Measurements from ENCODE around the gene PELI2. TPM values are rescaled to one million over a fixed set of nuclear protein-coding genes. Genes with fewer than 3 reads are reported as not detected.

Gene PELI2
- total RNA-seq, 1 donor from 2014 or later, result 32.2 TPM

- peaks cover 3% of the 10 kb centered on the region for H3K9me3 Mint-ChIP-seq (ENCODE audit: low read depth)
- no peak overlapping the region for H3K4me3 Mint-ChIP-seq (ENCODE audit: low read depth)
- H3K36me3 Mint-ChIP-seq (ENCODE audit: insufficient read depth), result no peaks in the 10 kb centered on the region
- peaks cover 19% of the 10 kb centered on the region for H3K4me1 Mint-ChIP-seq (ENCODE audit: low read depth)
- no peak overlapping the region for H3K27ac Mint-ChIP-seq
- H3K27me3 Mint-ChIP-seq, result no peaks in the 10 kb centered on the region
- no peak for DNase-seq (ENCODE audit: low spot score, unreplicated experiment)
- no peak for TF ChIP-seq CTCF (IDR thresholded peaks at IDR 0.05; ENCODE audit: unreplicated experiment)
These were observed 20.2 kb upstream of the PELI2 start for GRCh38 chr14:56098021-56098420.

- TF ChIP-seq CTCF (IDR thresholded peaks at IDR 0.05; ENCODE audit: unreplicated experiment), result no peak
- Mint-ChIP-seq H3K27ac (no peak overlapping the region), H3K27me3 (no peaks in the 10 kb centered on the region), H3K36me3 (ENCODE audit: insufficient read depth) (no peaks in the 10 kb centered on the region), H3K9me3 (ENCODE audit: low read depth) (peaks cover 3% of the 10 kb centered on the region), H3K4me3 (ENCODE audit: low read depth) (no peak overlapping the region), H3K4me1 (ENCODE audit: low read depth) (peaks cover 13% of the 10 kb centered on the region)
- no peak for DNase-seq (ENCODE audit: low spot score, unreplicated experiment)
These were observed 19.0 kb upstream of the PELI2 start for GRCh38 chr14:56099081-56099797.

GRCh38 chr14:56100556-56100955, 17.7 kb upstream of the PELI2 start:
- no peak overlapping the region for H3K27ac Mint-ChIP-seq
- H3K4me1 Mint-ChIP-seq (ENCODE audit: low read depth), result peaks cover 13% of the 10 kb centered on the region
- H3K4me3 Mint-ChIP-seq (ENCODE audit: low read depth), result no peak overlapping the region
- no peaks in the 10 kb centered on the region for H3K36me3 Mint-ChIP-seq (ENCODE audit: insufficient read depth)
- no peak for DNase-seq (ENCODE audit: low spot score, unreplicated experiment)
- H3K9me3 Mint-ChIP-seq (ENCODE audit: low read depth), result no peaks in the 10 kb centered on the region
- TF ChIP-seq CTCF (IDR thresholded peaks at IDR 0.05; ENCODE audit: unreplicated experiment), result no peak
- no peaks in the 10 kb centered on the region for H3K27me3 Mint-ChIP-seq

- H3K36me3 Mint-ChIP-seq (ENCODE audit: insufficient read depth), result no peaks in the 10 kb centered on the region
- DNase-seq (ENCODE audit: low spot score, unreplicated experiment), result no peak
These were observed 15.3 kb upstream of the PELI2 start for GRCh38 chr14:56102941-56103340.

GRCh38 chr14:56107615-56108014, 10.6 kb upstream of the PELI2 start:
- no peak overlapping the region for H3K4me3 Mint-ChIP-seq (ENCODE audit: low read depth)
- TF ChIP-seq CTCF (IDR thresholded peaks at IDR 0.05; ENCODE audit: unreplicated experiment), result no peak
- DNase-seq (ENCODE audit: low spot score, unreplicated experiment), result no peak
- no peaks in the 10 kb centered on the region for H3K4me1 Mint-ChIP-seq (ENCODE audit: low read depth)
- H3K36me3 Mint-ChIP-seq (ENCODE audit: insufficient read depth), result no peaks in the 10 kb centered on the region
- peaks cover 2% of the 10 kb centered on the region for H3K9me3 Mint-ChIP-seq (ENCODE audit: low read depth)
- no peak overlapping the region for H3K27ac Mint-ChIP-seq
- no peaks in the 10 kb centered on the region for H3K27me3 Mint-ChIP-seq

More at GRCh38 chr14:56102941-56103340, 15.3 kb upstream of the PELI2 start:
- Mint-ChIP-seq H3K9me3 (ENCODE audit: low read depth) (no peaks in the 10 kb centered on the region), H3K27ac (no peak overlapping the region), H3K4me3 (ENCODE audit: low read depth) (no peak overlapping the region), H3K27me3 (no peaks in the 10 kb centered on the region), H3K4me1 (ENCODE audit: low read depth) (peaks cover 13% of the 10 kb centered on the region)
- TF ChIP-seq CTCF (IDR thresholded peaks at IDR 0.05; ENCODE audit: unreplicated experiment), result no peak
